Measurements from ENCODE around the gene CFAP57.

Gene CFAP57

DNA sequence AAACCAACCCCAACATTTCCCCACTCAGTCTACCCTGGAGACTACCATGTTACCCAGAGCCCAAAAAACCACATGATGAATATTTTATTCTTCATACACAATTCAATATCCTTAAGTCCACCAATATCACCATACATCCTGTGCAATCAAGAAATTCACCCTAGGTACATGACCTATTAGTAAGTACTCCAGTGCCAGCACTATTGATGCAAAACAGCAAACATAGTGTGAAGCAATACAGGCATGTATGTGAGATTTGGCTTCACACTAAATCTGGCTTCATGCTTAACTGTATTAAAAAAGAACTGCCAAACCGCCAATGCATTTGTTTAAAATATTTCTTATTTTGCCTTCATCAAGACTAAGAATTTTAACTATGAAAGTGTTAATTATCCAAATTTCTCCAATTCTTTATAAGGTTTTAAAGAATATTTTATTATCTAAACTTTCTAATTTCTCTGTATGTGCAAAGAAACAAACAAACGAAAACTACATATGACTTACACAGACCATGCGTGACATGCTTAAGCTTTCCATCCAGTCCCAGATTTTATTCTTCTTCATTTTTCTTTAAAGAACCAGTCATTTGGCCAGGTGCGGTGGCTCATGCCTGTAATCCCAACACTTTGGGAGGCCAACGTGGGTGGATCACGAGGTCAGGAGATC is 75.3 kb downstream of the CFAP57 start:
- H3K27me3 ChIP-seq (ENCODE audit: low read length), result no peaks in the 10 kb centered on the region

DNA sequence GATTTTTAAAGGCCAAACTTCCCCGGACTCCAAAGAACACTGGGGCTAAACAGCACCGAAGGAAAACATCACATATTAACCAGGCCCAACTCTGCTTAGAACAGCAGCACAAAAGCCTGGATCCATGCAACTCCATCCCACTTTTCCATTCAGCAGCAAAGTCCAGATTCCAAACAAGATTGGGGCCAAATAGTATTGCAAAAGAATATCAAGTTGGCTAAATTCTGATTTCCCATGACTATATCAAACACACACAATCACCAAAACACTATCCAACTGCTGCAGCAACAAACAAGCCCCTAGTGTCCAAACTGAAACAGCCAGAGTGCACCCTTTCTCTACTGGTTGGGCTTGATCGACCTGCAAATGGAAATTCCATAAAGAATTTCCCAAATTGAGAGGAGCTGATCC is 78.2 kb downstream of the CFAP57 start:
- Histone ChIP-seq H3K9ac (ENCODE audit: low read length) (no peak overlapping the region), H4K20me1 (ENCODE audit: low read depth, low read length) (no peaks in the 10 kb centered on the region), H3K27ac (ENCODE audit: low read depth, low read length) (no peak overlapping the region), H3K27me3 (ENCODE audit: low read length) (no peaks in the 10 kb centered on the region), H2AFZ (ENCODE audit: low read depth, low read length, severe bottlenecking) (no peak overlapping the region), H3K4me2 (ENCODE audit: low read depth, low read length, poor library complexity, severe bottlenecking) (no peak overlapping the region), H3K9me2 (replicated peaks; ENCODE audit: insufficient read depth, low read length) (no peaks in the 10 kb centered on the region), H3K36me3 (ENCODE audit: low read length) (no peaks in the 10 kb centered on the region), H3F3A (ENCODE audit: insufficient read depth) (no peaks in the 10 kb centered on the region), H3K4me3 (ENCODE audit: insufficient read depth, low read length, poor library complexity, severe bottlenecking) (no peak overlapping the region), H3K79me2 (ENCODE audit: insufficient read depth, low read length) (no peaks in the 10 kb centered on the region), H3K9me3 (ENCODE audit: insufficient read depth, low read length) (peaks cover 11% of the 10 kb centered on the region)
- TF ChIP-seq, protein P1, sequence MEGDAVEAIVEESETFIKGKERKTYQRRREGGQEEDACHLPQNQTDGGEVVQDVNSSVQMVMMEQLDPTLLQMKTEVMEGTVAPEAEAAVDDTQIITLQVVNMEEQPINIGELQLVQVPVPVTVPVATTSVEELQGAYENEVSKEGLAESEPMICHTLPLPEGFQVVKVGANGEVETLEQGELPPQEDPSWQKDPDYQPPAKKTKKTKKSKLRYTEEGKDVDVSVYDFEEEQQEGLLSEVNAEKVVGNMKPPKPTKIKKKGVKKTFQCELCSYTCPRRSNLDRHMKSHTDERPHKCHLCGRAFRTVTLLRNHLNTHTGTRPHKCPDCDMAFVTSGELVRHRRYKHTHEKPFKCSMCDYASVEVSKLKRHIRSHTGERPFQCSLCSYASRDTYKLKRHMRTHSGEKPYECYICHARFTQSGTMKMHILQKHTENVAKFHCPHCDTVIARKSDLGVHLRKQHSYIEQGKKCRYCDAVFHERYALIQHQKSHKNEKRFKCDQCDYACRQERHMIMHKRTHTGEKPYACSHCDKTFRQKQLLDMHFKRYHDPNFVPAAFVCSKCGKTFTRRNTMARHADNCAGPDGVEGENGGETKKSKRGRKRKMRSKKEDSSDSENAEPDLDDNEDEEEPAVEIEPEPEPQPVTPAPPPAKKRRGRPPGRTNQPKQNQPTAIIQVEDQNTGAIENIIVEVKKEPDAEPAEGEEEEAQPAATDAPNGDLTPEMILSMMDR (IDR thresholded peaks at IDR 0.05; ENCODE audit: insufficient read depth, low read length, poor library complexity, severe bottlenecking), result no peak
- TF ChIP-seq EZH2phosphoT487 (conservative IDR thresholded peaks at IDR 0.05; ENCODE audit: low read length), result no peak

More for the DNA sequence above, 75.3 kb downstream of the CFAP57 start:
- TF ChIP-seq, protein P1 (IDR thresholded peaks at IDR 0.05; ENCODE audit: insufficient read depth, low read length, poor library complexity, severe bottlenecking), result no peak
- TF ChIP-seq EZH2phosphoT487 (conservative IDR thresholded peaks at IDR 0.05; ENCODE audit: low read length), result no peak
- Histone ChIP-seq H3K36me3 (ENCODE audit: low read length) (no peaks in the 10 kb centered on the region), H3K4me2 (ENCODE audit: low read depth, low read length, poor library complexity, severe bottlenecking) (no peak overlapping the region), H3K27ac (ENCODE audit: low read depth, low read length) (no peak overlapping the region), H2AFZ (ENCODE audit: low read depth, low read length, severe bottlenecking) (no peak overlapping the region), H3K9me2 (replicated peaks; ENCODE audit: insufficient read depth, low read length) (no peaks in the 10 kb centered on the region), H3K79me2 (ENCODE audit: insufficient read depth, low read length) (no peaks in the 10 kb centered on the region), H3K9ac (ENCODE audit: low read length) (no peak overlapping the region), H3F3A (ENCODE audit: insufficient read depth) (no peaks in the 10 kb centered on the region), H3K9me3 (ENCODE audit: insufficient read depth, low read length) (peaks cover 11% of the 10 kb centered on the region), H4K20me1 (ENCODE audit: low read depth, low read length) (no peaks in the 10 kb centered on the region), H3K4me3 (ENCODE audit: insufficient read depth, low read length, poor library complexity, severe bottlenecking) (no peak overlapping the region)

DNA sequence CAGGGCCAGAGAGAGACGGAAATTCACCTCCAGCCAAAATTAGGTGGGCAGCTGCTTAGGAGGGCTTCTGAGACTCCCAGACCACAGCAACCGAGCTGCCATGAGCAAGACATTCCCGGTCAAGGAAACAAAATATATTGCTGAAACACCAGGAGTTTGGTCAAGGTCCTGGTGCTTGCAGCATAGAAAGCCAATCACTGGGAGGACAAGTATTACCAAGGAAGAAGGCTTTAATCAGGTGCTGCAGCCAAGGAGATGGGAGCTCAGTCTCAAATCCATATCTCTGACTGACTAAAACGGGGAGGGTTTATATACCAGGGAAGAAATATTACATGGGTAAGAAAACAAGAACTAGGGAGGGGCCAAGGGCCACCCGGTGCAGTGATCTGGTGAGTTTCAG is 78.9 kb downstream of the CFAP57 start:
- TF ChIP-seq, protein P1 (IDR thresholded peaks at IDR 0.05; ENCODE audit: insufficient read depth, low read length, poor library complexity, severe bottlenecking), result no peak
- no peak for TF ChIP-seq EZH2phosphoT487 (conservative IDR thresholded peaks at IDR 0.05; ENCODE audit: low read length)
- H3K4me2 ChIP-seq (ENCODE audit: low read depth, low read length, poor library complexity, severe bottlenecking), result no peak overlapping the region

More for the DNA sequence above, 78.9 kb downstream of the CFAP57 start:
- Histone ChIP-seq H3K36me3 (ENCODE audit: low read length) (no peaks in the 10 kb centered on the region), H3K9me2 (replicated peaks; ENCODE audit: insufficient read depth, low read length) (no peaks in the 10 kb centered on the region), H3K79me2 (ENCODE audit: insufficient read depth, low read length) (no peaks in the 10 kb centered on the region), H3F3A (ENCODE audit: insufficient read depth) (no peaks in the 10 kb centered on the region), H2AFZ (ENCODE audit: low read depth, low read length, severe bottlenecking) (no peak overlapping the region), H3K27ac (ENCODE audit: low read depth, low read length) (no peak overlapping the region), H3K9me3 (ENCODE audit: insufficient read depth, low read length) (peaks cover 9% of the 10 kb centered on the region), H4K20me1 (ENCODE audit: low read depth, low read length) (no peaks in the 10 kb centered on the region), H3K9ac (ENCODE audit: low read length) (no peak overlapping the region), H3K4me3 (ENCODE audit: insufficient read depth, low read length, poor library complexity, severe bottlenecking) (no peak overlapping the region), H3K27me3 (ENCODE audit: low read length) (no peaks in the 10 kb centered on the region)
